Mucosa of rectum (tissue), 2 donors: Measurements from ENCODE around the gene NXT2.
"Not testable (repeated sequence)": the region's sequence is repeated elsewhere in the genome, so short reads cannot be mapped to it uniquely, and the experiment has no call there.

Source experiments
- H3K27ac ChIP-seq, 2 donors: one replicate each; pipeline ENCODE4 v1.7.0; 2013; ENCODE audit warnings: inconsistent platforms in 2 of 2, low read depth in 2 of 2, low read length in 2 of 2
- H3K27me3 ChIP-seq, 2 donors: one replicate each; pipeline ENCODE4 v1.7.0; 2013; ENCODE audit warnings: low read length in 2 of 2; ENCODE audit not compliant: control insufficient read depth in 2 of 2, insufficient read depth in 2 of 2
- H3K36me3 ChIP-seq, 2 donors: one replicate each; pipeline ENCODE4 v1.7.0; 2013; ENCODE audit warnings: low read length in 2 of 2; ENCODE audit not compliant: control insufficient read depth in 2 of 2, insufficient read depth in 2 of 2
- H3K4me1 ChIP-seq, 2 donors: one replicate each; pipeline ENCODE4 v1.7.0; 2013; ENCODE audit warnings: low read length in 2 of 2, mild to moderate bottlenecking in 1 of 2; ENCODE audit not compliant: control insufficient read depth in 2 of 2, insufficient read depth in 2 of 2
- H3K4me3 ChIP-seq, 2 donors: one replicate each; pipeline ENCODE4 v1.7.0; 2013; ENCODE audit warnings: low read length in 2 of 2
- H3K9ac ChIP-seq, 2 donors: one replicate each; pipeline ENCODE4 v1.7.0; 2013; ENCODE audit warnings: low read length in 2 of 2, low read depth in 1 of 2, mild to moderate bottlenecking in 1 of 2
- H3K9me3 ChIP-seq, 2 donors: one replicate each; pipeline ENCODE4 v1.7.0; 2013; ENCODE audit warnings: low read length in 2 of 2; ENCODE audit not compliant: control insufficient read depth in 2 of 2
- donor health status: healthy.
- donor health status: Normal muscosa, but diverticular disease.

NXT2 gene

DNA sequence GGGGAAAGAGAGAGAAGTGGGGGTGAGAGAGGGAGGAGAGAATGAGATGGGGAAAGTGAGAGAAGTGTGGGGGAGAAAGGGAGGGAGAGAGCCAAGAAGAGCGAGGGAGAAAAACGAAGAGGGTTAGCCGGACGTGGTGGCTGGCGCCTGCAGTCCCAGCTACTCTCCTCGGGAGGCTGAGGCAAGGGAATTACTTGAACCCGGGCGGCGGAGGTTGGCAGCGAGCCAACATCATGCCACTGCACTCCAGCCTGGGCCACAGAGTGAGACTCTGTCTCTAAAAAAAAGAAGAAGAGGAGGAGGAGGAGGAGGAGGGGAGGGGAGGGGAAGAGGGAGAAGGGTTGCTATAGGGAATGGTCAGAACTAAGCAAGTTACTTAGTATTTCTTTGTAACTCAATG, 1.7 kb upstream of the NXT2 start:
- Histone ChIP-seq H3K4me1 (peaks cover 0 to 4% of the 10 kb centered on the region in 2 donors), H3K4me3 (no peak overlapping the region), H3K9ac (no peak overlapping the region), H3K36me3 (no peaks in the 10 kb centered on the region), H3K27ac (no peak overlapping the region), H3K9me3 (no peaks in the 10 kb centered on the region), H3K27me3 (peaks cover 2 to 5% of the 10 kb centered on the region in 2 donors)

DNA sequence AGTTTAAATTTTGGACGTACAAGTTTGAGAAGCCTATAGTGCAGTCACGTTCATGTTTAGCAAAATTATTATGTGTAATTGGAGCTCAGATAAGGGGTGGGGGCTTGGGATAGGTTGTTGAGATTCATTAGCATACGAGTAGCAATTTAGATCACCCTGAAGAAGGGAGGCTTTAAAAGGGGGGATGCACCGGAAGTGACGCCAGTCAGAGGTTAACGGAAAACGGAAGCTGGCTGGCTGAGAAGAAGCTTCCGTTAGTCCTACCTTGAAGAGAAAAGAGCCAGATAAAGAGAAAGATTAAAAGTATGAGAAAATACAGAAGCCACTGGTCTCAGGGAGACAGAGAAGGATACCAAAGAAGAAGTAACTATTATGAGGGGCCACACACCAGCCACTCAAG, 1.1 kb upstream of the NXT2 start:
- Histone ChIP-seq H3K36me3 (no peaks in the 10 kb centered on the region), H3K27me3 (peaks cover 2 to 5% of the 10 kb centered on the region in 2 donors)

DNA sequence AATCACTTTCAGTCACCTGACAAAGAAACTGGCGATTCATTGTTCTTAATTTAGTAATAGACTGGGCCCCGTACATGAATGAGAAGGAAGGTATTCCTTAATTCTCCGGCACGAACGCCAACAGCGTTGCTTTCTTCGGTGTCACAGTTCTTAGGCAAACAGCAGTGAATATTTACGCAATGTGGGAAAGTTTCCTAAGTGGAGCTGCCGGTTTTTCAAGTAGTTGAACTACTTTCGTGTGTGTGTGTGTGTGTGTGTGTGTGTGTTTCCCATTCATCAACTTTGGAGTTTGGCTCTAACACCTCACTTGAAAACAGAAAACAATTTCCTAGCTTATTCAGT, 651 bp downstream of the NXT2 start:
- Histone ChIP-seq H3K9me3 (no peaks in the 10 kb centered on the region), H3K4me3 (peak overlapping the region; percentile 87 to 93), H3K27ac (peak overlapping the region; percentile 91 to 96), H3K9ac (peak overlapping the region; percentile 75 to 83), H3K4me1 (peaks cover 0 to 4% of the 10 kb centered on the region in 2 donors), H3K36me3 (no peaks in the 10 kb centered on the region), H3K27me3 (peaks cover 2 to 5% of the 10 kb centered on the region in 2 donors)

More for the DNA sequence above, 1.1 kb upstream of the NXT2 start:
- no peak overlapping the region for H3K27ac ChIP-seq
- no peak overlapping the region for H3K9ac ChIP-seq
- no peak overlapping the region for H3K4me3 ChIP-seq
- H3K9me3 ChIP-seq: no peaks in the 10 kb centered on the region
- H3K4me1 ChIP-seq: peaks cover 0 to 4% of the 10 kb centered on the region in 2 donors

DNA sequence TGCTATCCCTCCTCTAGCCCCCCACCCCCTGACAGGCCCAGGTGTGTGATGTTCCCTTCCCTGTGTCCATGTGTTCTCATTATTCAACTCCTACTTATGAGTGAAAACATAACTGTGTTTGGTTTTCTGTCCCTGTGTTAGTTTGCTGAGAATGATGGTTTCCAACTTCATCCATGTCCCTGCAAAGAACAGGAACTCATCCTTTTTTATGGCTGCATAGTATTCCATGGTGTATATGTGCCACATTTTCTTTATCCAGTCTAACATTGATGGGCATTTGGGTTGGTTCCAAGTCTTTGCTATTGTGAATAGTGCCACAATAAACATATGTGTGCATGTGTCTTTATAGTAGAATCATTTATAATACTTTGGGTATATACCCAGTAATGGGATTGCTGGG, 2.4 kb downstream of the NXT2 start:
- H3K4me3 ChIP-seq, H3K27me3 ChIP-seq, H3K27ac ChIP-seq, H3K36me3 ChIP-seq, H3K9me3 ChIP-seq, H3K9ac ChIP-seq, H3K4me1 ChIP-seq: not testable (repeated sequence)

DNA sequence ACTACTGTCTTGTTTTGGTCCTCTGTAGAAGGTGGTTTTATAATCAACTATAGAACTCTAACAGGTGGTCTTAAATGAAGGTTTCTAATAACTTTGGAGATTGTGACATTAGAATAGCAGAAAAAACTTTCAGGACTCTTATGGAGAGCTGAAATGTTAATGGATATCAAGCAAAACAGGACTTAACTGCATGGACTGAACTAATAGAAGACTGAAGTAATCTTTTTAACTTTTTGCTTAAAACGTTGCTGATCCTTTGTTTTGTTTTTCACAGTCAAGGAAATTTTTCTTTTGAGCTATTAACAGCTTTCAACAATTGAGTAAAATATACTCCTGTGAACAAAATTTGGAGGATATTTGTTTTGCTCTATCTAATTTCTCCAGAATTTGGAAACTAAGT, 17.2 kb downstream of the NXT2 start:
- H3K27me3 ChIP-seq: peaks cover 4 to 7% of the 10 kb centered on the region in 2 donors
- no peaks in the 10 kb centered on the region for H3K36me3 ChIP-seq
- no peaks in the 10 kb centered on the region for H3K4me1 ChIP-seq
- no peak overlapping the region for H3K27ac ChIP-seq
- no peaks in the 10 kb centered on the region for H3K9me3 ChIP-seq
- H3K4me3 ChIP-seq: no peak overlapping the region
- no peak overlapping the region for H3K9ac ChIP-seq

DNA sequence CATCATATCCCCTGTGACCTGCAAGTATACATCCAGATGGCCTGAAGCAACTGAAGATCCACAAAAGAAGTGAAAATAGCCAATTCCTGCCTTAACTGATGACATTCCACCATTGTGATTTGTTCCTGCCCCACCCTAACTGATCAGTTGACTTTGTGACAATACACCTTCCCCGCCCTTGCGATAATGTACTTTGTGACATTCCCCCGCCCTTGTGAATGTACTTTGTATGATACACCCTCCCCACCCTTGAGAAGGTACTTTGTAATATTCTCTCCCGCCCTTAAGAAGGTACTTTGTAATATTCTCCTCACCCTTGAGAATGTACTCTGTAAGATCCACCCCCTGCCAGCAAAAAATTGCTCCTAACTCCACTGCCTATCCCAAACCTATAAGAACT, 39.4 kb downstream of the NXT2 start:
- not testable (repeated sequence) for H3K9me3 ChIP-seq, H3K4me1 ChIP-seq, H3K27ac ChIP-seq, H3K9ac ChIP-seq, H3K27me3 ChIP-seq, H3K36me3 ChIP-seq, H3K4me3 ChIP-seq

DNA sequence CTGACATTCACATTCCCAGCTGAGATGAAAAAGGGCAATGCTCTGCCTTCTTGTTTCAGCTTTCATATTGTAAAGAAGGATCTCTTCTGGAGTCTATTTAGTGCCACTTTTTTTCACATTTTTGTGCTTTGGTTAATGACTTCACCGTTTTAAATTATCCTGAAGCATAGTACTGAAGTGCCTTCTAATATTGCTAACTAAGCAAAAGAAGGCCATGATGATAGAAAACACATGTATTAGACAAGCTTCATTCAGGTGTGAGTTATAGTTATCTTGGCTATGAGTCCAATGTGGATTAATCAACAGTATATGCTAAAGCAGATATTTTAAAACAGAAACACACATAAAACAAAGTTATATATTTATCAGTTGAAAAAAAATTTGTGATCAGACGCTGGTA, 40.4 kb downstream of the NXT2 start:
- Histone ChIP-seq H3K27me3 (peaks cover 0 to 7% of the 10 kb centered on the region in 2 donors), H3K9ac (no peak overlapping the region), H3K4me1 (no peaks in the 10 kb centered on the region), H3K36me3 (no peaks in the 10 kb centered on the region), H3K4me3 (no peak overlapping the region), H3K27ac (no peak overlapping the region), H3K9me3 (no peaks in the 10 kb centered on the region)

DNA sequence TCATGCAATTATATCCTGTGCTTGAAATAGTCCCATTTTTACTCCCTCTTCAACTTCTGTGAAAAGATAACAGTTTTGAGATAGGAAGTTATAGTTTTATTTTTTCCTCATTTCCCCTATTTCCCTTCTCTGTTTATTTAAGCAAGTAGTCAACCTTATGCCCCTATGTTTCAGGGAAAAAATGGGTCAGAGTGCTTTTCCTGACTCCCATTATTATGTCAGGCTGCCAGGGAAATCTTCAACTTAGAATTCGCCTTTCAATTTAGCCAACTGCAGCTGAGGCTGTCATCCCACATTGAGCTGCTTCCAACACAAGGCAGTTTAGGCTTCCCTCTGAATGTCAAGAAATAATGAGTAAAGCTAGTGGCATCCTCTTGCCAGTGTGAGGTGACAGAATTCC, 42.3 kb downstream of the NXT2 start:
- no peaks in the 10 kb centered on the region for H3K4me1 ChIP-seq
- peaks cover 0 to 7% of the 10 kb centered on the region in 2 donors for H3K27me3 ChIP-seq
- H3K9ac ChIP-seq: no peak overlapping the region
- H3K4me3 ChIP-seq: no peak overlapping the region
- no peaks in the 10 kb centered on the region for H3K9me3 ChIP-seq
- no peak overlapping the region for H3K27ac ChIP-seq
- no peaks in the 10 kb centered on the region for H3K36me3 ChIP-seq

DNA sequence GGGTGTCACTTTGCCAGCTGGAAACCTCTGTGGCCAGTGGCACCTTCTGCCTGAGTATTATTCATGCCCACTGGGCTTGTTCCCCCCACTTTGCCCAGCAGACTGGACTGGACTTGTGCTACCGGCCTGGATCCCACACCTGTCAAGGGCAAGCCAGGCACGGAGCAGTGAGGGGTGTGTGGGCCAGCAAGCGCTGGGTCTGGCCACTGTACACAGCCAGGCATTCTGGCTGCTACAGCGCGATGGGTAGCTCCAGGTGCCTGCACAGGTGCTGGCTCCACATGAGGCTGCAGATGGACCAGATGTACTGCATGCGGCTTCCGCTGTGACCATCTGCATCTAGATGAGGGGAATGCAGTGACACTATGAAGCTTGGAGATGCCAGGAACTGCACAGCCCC, 48.8 kb downstream of the NXT2 start:
- Histone ChIP-seq H3K4me3 (no peak overlapping the region), H3K4me1 (no peaks in the 10 kb centered on the region), H3K27me3 (peaks cover 5 to 9% of the 10 kb centered on the region in 2 donors), H3K9ac (no peak overlapping the region), H3K27ac (no peak overlapping the region), H3K36me3 (no peaks in the 10 kb centered on the region), H3K9me3 (no peaks in the 10 kb centered on the region)

DNA sequence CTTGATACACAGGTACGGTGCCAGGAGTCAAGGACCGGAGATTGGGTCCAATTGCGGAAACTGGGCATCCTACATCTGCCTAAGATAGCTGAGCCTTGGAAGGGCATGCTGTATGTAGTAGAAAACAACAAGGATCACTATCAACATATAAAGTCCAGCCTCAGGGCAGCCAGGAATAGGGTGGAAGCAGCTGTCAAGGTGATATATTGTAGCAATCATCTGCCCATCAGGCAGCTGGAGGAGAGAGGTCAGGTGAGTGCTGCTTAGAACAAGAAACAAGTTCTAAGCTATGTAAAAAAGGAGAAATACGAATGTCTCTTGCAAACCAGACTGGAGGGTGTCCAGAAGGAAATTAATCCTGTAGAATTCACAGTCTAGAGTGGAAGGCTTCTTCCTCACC, 53.5 kb downstream of the NXT2 start:
- Histone ChIP-seq H3K27ac (no peak overlapping the region), H3K36me3 (no peaks in the 10 kb centered on the region), H3K4me1 (no peaks in the 10 kb centered on the region), H3K27me3 (peaks cover 0 to 9% of the 10 kb centered on the region in 2 donors), H3K9ac (no peak overlapping the region), H3K4me3 (no peak overlapping the region), H3K9me3 (no peaks in the 10 kb centered on the region)
